NB4 (cell line): Measurements from ENCODE around the gene HLF.

Experiments used
- DNase-seq: peaks from one replicate; pipeline ENCODE4 v3.0.0; 2010; ENCODE audit warnings: low read depth
- H3K4me3 ChIP-seq: one replicate; pipeline ENCODE4 v1.5.1; 2011; ENCODE audit warnings: mild to moderate bottlenecking, low read depth, low read length, moderate library complexity
- CTCF ChIP-seq: IDR thresholded peaks from one replicate; pipeline ENCODE4 v1.5.1; 2012; ENCODE audit warnings: low read depth, low read length
- MAX ChIP-seq: IDR thresholded peaks from 2 replicates; pipeline ENCODE4 v1.6.1; 2011; ENCODE audit warnings: low read depth, low read length
- MYC ChIP-seq: IDR thresholded peaks from 2 replicates; pipeline ENCODE4 v1.6.1; 2011; ENCODE audit warnings: low read depth, low read length
- POLR2A ChIP-seq: IDR thresholded peaks from 2 replicates; pipeline ENCODE4 v1.6.1; 2011; ENCODE audit warnings: mild to moderate bottlenecking; ENCODE audit not compliant: insufficient read length; ENCODE audit errors: extremely low read depth

The HLF gene

GRCh38 chr17:55237268-55237667, 27.5 kb upstream of the HLF start:
- no peak for TF ChIP-seq MYC
- TF ChIP-seq POLR2A = no peak
- TF ChIP-seq CTCF = no peak
- no peak for TF ChIP-seq MAX
- no peak overlapping the region for H3K4me3 ChIP-seq
- DNase-seq = no peak

- H3K4me3 ChIP-seq = no peak overlapping the region
- TF ChIP-seq MYC (no peak), POLR2A (no peak)
- DNase-seq = no peak
These were observed 26.9 kb upstream of the HLF start for GRCh38 chr17:55237841-55238178.

- TF ChIP-seq POLR2A (no peak), CTCF (no peak), MAX (no peak), MYC (no peak)
- no peak overlapping the region for H3K4me3 ChIP-seq
- no peak for DNase-seq
These were observed 26.4 kb upstream of the HLF start for GRCh38 chr17:55238179-55238930.

GRCh38 chr17:55238931-55239297, 25.8 kb upstream of the HLF start:
- no peak for TF ChIP-seq POLR2A
- TF ChIP-seq MAX = no peak
- TF ChIP-seq CTCF = no peak
- TF ChIP-seq MYC = no peak
- no peak for DNase-seq
- no peak overlapping the region for H3K4me3 ChIP-seq

- TF ChIP-seq MYC (no peak), MAX (no peak), CTCF (no peak), POLR2A (no peak)
- no peak for DNase-seq
- no peak overlapping the region for H3K4me3 ChIP-seq
These were observed 23.7 kb upstream of the HLF start for GRCh38 chr17:55241097-55241496.

- TF ChIP-seq MYC (no peak), CTCF (no peak), POLR2A (no peak), MAX (no peak)
- DNase-seq = no peak
These were observed 22.3 kb upstream of the HLF start for GRCh38 chr17:55242476-55242875.

More at GRCh38 chr17:55242476-55242875, 22.3 kb upstream of the HLF start:
- H3K4me3 ChIP-seq = no peak overlapping the region
